T-helper 22 cell (primary cell): Measurements from ENCODE around the gene XIRP2.
"Not testable (repeated sequence)": the region's sequence is repeated elsewhere in the genome, so short reads cannot be mapped to it uniquely, and the experiment has no call there.

Experiments
- DNase-seq: peaks from one replicate; pipeline ENCODE4 v3.0.0-alpha.2; 2020; ENCODE audit warnings: low read depth

XIRP2 gene

GRCh38 chr2:167054881-167055280, 166.6 kb downstream of the XIRP2 start:
- DNase-seq = no peak

GRCh38 chr2:167057446-167057845, 169.2 kb downstream of the XIRP2 start:
- DNase-seq = no peak

- DNase-seq = no peak
Observed at GRCh38 chr2:167059173-167059572, 170.9 kb downstream of the XIRP2 start.

GRCh38 chr2:167069855-167070254, 181.6 kb downstream of the XIRP2 start:
- DNase-seq = no peak

GRCh38 chr2:167075708-167076107, 187.4 kb downstream of the XIRP2 start:
- not testable (repeated sequence) for DNase-seq

- not testable (repeated sequence) for DNase-seq
Observed at GRCh38 chr2:167098931-167099330, 210.7 kb downstream of the XIRP2 start.

- DNase-seq = no peak
Observed at GRCh38 chr2:167100506-167100905, 212.2 kb downstream of the XIRP2 start.

- DNase-seq = no peak
Observed at GRCh38 chr2:167103028-167103756, 214.9 kb downstream of the XIRP2 start.

GRCh38 chr2:167103757-167104133, 215.5 kb downstream of the XIRP2 start:
- no peak for DNase-seq

GRCh38 chr2:167104691-167105090, 216.4 kb downstream of the XIRP2 start:
- DNase-seq = no peak

- DNase-seq = not testable (repeated sequence)
Observed at GRCh38 chr2:167109682-167110081, 221.4 kb downstream of the XIRP2 start.

GRCh38 chr2:167110345-167110744, 222.1 kb downstream of the XIRP2 start:
- DNase-seq = no peak

GRCh38 chr2:167114018-167114417, 225.7 kb downstream of the XIRP2 start:
- DNase-seq = no peak

- no peak for DNase-seq
Observed at GRCh38 chr2:167115541-167115940, 227.3 kb downstream of the XIRP2 start.

GRCh38 chr2:167122389-167122788, 234.1 kb downstream of the XIRP2 start:
- DNase-seq = no peak

GRCh38 chr2:167126165-167126564, 237.9 kb downstream of the XIRP2 start:
- no peak for DNase-seq

- DNase-seq = no peak
Observed at GRCh38 chr2:167127135-167127534, 238.9 kb downstream of the XIRP2 start.

- no peak for DNase-seq
Observed at GRCh38 chr2:167128130-167128529, 239.8 kb downstream of the XIRP2 start.

GRCh38 chr2:167132066-167132465, 243.8 kb downstream of the XIRP2 start:
- no peak for DNase-seq

- DNase-seq = no peak
Observed at GRCh38 chr2:167132906-167133555, 244.8 kb downstream of the XIRP2 start.

- DNase-seq = no peak
Observed at GRCh38 chr2:167133614-167134013, 245.3 kb downstream of the XIRP2 start.

GRCh38 chr2:167134381-167135072, 246.2 kb downstream of the XIRP2 start:
- no peak for DNase-seq

GRCh38 chr2:167135706-167136105, 247.4 kb downstream of the XIRP2 start:
- no peak for DNase-seq
